NOMO-1 treated with dmso at 0.1 percent for 144 hours (cell line): ENCODE results near the gene SWT1.
"Not testable (repeated sequence)": the region's sequence is repeated elsewhere in the genome, so short reads cannot be mapped to it uniquely, and the experiment has no call there.

Experiments used
- DNase-seq: peaks from one replicate; lab custom pipeline; 2025; ENCODE audit not compliant: unreplicated experiment; lab: John Stamatoyannopoulos, UW

The SWT1 gene

DNA sequence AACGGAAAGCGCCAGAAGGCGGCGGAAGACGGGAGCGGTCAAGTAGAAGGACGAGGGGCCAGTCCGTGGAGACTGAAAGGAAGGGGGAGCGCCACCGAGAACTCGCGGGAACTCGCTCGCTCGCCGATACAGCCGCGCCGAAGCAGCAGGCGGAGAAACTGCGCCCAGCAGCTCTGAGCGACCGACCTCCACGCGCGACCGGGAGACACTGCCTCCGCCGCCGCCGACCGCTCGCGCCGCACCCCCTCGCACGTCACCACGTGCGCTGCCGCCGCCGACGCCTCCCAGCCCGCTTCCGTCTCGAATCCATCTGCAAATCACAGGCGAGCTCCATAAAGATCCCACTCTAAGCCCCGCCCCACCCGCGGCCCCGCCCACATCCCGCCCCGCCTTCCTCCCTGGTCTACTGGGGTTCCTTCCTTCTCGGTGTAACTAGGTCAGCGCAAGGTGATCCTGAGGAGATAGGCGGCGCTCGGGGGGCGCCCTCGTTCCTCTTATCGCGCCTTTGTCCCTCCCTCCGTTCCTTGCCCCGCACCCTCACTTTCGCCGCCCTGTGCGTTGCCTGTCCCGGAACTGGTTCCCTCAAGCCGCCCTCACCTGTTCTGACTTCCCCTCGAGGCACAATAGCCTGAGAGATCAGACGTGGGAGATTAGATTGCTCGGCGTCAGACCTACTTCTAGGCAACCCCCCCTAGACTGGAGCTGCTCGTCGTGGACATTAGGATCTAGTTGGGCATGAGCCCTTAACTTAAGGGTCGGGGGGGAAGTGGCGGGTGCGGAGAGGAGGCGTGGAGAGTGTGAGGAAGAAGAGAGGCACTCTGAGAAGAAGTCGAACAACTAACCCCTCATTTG is 160.3 kb downstream of the SWT1 start, which contains the start of gene IVNS1ABP:
Gene IVNS1ABP (minus strand): TSS at position 210 of the 852 bp plus-strand sequence. CDS start 7,750 bp downstream, outside the sequence.
- DNase-seq, result peak; percentile 99

DNA sequence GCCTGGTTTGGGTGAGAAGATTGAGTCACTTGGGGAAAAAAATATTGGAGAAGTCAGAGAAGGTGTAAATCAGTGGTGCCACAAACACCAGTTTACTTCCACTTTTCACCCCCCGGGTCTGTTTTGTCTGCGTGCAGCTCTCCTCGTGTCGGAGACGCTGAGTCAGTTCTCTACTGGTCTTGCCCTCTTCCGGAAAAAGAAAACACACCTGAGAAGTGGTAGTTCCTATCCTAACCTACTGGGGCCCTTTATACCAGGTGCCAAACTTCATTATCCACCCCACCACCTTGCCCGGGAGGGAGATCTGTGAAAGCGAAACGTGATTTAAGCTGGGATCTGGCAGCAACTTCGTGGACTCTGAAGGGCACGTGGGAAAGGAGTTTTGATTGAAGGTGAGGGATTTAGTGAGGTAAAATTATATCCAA is 160.9 kb downstream of the SWT1 start:
- DNase-seq, result peak; percentile 89

DNA sequence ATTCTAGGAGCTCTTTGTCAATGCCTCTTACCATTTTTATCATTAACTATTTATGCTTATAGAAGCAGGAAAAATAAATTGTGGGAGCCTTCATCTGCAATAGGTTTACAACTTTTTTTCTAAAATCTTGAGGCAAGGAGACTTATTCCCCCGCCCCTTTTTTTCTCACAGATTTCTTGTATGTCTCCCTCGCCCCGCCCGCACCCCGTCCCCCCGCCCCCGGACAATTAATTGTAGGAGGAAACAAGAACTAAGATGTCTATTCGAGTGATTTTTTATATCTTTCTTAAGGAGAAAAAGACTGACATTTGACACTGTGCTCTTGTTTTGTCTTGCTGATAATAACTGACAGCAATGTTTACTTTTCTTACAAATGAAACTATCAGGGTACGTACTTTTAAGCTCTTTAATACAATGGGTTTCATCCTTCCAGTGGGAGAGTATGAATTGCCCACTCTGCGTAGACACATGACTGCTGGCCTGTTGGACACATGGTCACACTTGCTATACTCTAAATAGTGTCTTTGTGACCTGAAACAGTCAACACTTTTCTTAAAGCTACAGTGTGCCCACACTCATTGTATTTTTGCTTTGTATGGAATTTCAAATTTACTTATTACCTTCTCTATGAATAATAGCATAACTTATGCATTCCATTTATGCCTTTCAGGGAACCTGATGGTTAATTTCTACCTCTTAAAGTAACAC is 161.6 kb downstream of the SWT1 start:
- no peak for DNase-seq

DNA sequence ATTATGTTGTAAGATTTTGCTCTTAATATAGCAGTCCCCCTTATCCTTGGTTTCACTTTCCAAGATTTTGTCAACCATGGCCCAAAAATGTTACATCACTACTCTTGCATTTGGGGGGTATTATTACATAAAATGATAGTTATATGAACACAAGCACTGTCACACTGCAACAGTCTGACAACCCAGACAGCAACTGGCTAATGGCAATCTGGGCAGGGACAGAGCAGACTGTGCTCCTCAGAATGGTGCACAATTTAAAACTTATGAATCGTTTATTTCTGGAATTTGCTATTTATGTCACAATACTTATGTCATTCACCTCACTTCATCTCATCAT is 162.1 kb downstream of the SWT1 start:
- no peak for DNase-seq

DNA sequence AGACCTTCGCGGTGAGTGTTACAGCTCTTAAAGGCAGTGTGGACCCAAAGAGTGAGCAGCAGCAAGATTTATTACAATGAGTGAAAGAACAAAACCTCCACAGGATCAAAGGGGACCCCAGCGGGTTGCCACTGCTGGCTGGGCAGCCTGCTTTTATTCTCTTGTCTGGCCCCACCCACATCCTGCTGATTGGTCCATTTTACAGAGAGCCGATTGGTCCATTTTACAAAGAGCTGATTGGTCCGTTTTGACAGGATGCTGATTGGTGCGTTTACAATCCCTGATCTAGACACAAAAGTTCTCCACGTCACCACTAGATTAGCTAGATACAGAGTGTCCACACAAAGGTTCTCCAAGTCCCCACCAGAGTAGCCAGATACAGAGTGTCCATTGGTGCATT is 164.1 kb downstream of the SWT1 start:
- not testable (repeated sequence) for DNase-seq

DNA sequence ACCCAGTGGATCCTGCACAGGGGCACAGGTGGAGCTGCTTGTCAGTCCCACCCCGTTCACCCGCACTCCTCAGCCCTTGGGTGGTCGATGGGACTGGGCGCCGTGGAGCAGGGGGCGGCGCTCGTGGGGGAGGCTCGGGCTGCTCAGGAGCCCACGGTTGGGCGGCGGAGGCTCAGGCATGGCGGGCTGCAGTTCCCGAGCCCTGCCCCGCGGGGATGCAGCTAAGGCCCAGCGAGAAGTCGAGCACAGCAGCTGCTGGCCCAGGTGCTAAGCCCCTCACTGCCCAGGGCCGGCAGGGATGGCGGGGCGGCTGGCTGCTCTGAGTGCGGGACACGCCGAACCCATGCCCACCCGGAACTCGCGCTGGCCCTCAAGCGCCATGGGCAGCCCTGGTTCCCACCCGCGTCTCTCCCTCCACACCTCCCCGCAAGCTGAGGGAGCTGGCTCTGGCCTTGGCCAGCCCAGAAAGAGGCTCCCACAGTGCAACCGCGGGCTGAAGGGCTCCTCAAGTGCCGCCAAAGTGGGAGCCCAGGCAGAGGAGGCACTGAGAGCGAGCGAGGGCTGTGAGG is 164.8 kb downstream of the SWT1 start:
- not testable (repeated sequence) for DNase-seq

DNA sequence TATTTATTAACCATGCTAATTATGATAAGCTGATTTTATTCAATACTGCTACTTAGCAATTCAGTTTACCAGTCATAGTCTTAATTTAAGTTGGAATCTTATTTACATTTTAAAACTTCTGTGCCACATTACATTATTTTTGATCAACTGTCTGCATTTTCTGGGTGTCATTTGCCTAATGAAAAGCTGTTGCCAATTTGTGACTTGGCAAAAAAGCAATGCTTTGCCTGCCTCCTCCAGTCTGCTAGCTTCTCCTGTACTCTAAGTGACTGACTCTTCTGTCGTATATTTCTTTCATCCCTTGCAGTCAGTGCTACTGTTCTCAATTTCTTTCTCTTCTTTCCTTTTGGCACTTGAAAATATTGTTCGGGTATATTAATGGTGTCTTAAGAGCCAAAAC is 165.7 kb downstream of the SWT1 start:
- no peak for DNase-seq

DNA sequence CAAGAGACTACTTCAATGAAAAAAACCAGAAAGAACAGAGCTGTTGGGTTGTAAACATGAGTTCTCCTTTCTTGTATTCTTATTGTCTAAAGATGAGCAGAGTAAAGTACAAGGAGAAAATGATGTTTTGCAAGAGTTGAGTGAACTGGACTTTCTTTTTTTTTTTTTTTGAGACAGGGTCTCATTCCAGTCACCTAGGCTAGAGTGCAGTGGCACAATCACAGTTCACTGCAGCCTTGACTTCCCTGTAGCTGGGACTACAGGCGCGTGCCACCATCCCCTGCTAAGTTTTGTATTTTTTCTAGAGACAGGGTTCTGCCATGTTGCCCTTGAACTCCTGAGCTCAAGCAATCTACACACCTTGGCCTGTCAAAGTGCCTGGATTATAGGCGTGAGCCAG is 167.2 kb downstream of the SWT1 start:
- no peak for DNase-seq

DNA sequence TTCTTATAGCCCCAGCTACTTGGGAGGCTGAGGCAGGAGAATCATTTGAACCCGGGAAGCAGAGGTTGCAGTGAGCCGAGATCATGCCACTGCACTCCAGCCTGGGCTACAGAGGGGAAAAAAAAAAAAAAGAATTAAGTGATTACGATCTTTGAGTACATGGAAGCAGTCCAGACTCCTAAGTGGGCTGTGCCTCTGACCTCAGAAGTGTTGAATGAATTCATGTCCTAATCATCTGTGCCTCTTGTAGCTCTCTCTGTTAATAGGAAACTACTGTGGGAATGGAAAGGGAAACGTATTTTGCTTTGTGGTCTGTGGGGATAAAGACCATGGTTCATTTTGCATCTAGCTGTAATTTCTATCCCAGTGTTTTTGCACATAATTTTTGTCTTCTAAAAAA is 168.4 kb downstream of the SWT1 start:
- DNase-seq, result no peak

DNA sequence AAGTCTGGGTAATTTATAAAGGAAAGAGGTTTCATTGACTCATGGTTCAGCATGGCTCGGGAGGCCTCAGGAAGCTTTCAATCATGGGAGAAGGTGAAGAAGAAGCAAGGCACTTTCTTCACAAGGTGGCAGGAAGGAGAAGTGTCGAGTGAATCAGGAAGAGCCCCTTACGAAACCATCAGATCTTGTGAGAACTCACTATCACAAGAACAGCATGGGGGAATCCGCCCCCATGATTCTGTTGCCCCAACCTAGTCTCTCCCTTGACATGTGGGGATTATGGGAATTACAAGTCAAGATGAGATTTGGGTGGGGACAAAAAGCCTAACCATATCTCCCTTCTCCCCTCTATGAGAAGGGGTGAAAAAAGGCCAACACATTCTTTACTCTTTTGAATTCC is 171.3 kb downstream of the SWT1 start:
- no peak for DNase-seq

DNA sequence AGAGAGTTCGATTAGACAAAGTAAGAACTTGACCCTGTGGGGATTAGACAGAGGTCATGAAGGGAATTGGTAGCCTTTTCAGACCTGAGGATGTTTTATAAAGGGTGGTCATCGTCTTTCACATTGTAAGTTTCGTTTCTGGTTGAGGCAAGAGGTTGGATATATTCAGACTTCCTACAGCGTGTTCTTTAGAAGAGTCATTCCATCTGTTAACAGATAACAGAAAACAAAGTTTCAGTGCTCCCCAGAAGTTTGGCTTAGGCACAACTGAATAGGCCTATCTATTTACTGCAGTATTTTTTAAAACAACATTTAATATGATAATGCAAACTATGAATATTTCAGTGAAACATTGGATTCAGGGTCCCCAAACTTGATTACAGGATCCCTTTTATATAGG is 177.2 kb downstream of the SWT1 start:
- no peak for DNase-seq

DNA sequence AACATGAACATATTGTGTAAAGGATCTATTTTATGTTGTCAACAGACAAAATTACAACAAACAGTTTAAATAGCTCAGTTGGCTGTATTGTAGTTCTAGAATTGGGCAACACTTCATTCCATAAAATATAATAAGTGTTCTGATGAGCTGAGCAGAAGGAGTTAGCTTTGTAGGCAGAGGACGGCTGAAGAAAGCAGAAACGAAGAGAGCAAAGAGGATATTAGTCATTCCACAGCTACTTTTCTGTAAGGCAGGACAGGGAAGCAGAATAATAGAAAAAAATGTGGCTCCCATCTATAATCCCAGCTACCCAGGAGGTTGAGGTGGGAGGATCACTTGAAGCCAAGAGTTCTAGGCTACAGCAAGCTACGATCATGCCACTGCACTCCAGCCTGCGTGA is 180.3 kb downstream of the SWT1 start:
- DNase-seq, result peak; percentile 52

DNA sequence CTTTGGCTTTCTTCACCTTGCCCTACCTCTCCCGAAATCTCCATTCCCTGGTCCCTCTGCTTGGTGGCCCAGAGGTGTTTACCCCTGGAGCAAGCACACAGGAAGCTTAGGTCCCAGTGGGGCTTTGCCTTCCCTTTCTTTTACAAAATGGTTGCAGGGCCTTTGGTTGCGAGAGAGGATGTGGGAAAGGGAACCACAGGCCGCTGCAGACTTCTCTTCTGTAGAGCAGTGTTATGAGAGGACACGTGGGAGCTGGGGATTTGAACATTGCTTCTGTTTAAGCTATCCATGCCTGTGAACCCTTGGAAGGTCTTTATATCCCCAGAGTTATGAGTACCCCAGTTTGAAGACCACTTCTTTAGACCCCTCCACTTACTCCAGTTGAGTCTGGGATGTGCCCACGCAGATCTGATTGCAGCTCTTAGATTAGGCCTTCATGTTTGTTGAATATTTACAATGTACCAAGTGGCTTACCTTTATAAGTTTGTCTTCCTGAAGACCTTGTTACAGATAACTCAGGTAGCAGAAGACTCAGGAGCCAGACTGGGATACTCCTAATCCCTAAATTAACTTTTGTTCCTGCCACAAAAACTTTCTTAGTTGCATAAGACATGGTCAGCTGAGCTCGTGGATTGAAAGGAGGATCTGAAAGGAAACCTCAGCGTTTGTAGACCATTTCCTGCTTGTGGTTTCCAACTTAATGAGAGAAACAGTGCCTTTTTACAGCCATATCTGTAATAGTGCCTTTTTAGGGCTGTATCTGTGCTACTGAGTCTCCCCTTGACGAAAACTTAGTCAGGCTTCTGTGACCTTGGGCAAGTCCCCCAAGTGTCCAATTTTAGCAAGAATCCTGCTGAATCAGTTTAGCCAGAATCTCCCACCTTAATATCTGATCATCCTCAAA is 182.0 kb downstream of the SWT1 start:
- DNase-seq, result peak; percentile 73

DNA sequence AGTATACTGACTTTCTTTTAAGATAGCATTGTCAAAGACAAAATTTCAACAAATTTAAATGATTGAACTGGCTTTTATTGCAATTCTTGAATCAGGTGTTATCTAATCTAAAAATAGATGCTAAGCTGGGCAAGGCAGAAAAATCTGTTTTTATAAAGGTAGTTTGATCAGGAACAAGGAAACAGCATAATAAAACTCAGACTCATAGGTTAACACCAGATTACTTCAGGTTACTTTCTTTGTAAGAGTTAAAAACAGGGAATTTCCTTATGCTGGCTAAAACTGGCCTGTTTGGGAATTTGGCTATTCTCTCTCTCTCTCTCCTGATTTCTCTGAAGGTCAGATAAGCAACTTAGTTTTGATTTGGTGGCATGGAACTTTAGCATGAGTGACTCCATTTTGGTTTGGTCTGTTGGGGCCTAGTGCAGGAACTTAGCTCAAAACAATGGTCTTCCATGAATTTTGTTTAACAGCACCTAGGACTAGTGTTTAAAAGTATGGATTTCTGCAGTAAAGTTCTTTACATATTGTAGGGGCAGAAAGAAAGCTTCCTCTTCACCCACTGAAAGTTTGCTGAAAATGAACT is 184.3 kb downstream of the SWT1 start:
- no peak for DNase-seq
